ENCODE measurements around the gene TYMP. TPM values are rescaled to one million over a fixed set of nuclear protein-coding genes. Genes with fewer than 3 reads are reported as not detected.

TYMP gene
- total RNA-seq, 1 experiment from 2014 or later, result 12.3 TPM

DNA sequence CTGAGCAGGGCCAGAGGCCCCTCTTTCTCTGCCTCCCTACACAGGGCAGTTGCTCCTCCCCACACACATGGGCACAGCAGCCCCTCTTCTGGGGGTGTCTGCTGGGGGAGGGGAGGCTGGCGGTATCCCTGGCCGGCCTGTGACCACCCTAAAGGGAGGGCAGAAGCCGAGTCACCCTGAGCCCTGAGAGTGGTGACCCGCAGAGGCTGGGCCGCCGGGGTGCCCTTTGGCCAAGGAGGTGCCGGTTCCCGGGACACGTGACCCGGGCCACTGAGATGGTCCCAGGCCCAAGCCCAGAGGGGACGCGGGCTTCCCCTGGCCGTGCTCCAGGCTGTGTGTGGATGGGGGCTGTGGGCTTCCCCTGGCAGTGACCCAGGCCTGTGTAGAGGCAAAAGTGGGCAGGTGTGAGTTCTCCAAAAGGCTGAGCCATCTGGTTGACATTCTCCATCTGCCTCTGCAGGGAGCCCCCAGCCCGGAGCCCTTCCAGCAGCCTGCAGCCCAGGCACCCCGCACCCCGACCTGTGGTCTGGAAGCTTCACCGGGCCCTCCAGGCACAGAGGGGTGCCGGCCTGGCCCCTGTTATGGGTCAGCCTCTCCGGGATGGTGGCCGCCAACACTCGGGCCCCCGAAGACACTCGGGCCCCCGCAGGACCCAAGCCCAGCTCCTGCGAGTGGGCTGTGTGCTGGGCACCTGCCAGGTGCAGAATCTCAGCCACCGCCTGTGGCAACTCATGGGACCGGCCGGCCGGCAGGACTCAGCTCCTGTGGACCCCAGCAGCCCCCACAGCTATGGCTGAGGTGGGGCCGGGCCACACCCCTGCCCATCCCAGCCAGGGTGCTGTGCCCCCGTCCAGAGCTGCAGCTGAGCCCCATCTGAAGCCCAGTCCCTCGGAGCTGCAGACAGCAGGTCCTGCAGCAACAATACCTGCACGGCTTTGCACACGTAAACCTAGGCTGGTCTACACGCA is 47.4 kb downstream of the TYMP start:
- DNase-seq (no peak), ATAC-seq (no peak)
- Histone ChIP-seq H3K9me2 (replicated peaks; ENCODE audit: low read length) (no peaks in the 10 kb centered on the region), H3K4me2 (ENCODE audit: low read length) (peak overlapping the region; percentile 67), H3K9me3 (ENCODE audit: low read length) (no peaks in the 10 kb centered on the region), H3F3A (ENCODE audit: low read length, unreplicated experiment) (no peaks in the 10 kb centered on the region), H3K79me2 (ENCODE audit: low read length) (no peaks in the 10 kb centered on the region), H3K27me3 (ENCODE audit: low read length) (no peaks in the 10 kb centered on the region), H3K4me1 (ENCODE audit: insufficient read depth, low read length) (no peaks in the 10 kb centered on the region), H3K4me3 (ENCODE audit: low read length) (peak overlapping the region; percentile 59), H2AFZ (ENCODE audit: low read length) (peak overlapping the region; percentile 75; the same call in 1 of the 2 replicates), H4K20me1 (ENCODE audit: low read length) (no peaks in the 10 kb centered on the region), H3K27ac (ENCODE audit: low read length) (no peak overlapping the region), H3K9ac (ENCODE audit: low read length) (no peak overlapping the region), H3K36me3 (ENCODE audit: low read depth, low read length) (no peaks in the 10 kb centered on the region)
- POLR2A ChIA-PET (ENCODE audit: unreplicated experiment), result no interaction called here
- CTCF ChIA-PET, result no interaction called here
- no peak for TF ChIP-seq EZH2 (IDR thresholded peaks at IDR 0.05; ENCODE audit: low read length, unreplicated experiment)
- TF ChIP-seq, protein P1, sequence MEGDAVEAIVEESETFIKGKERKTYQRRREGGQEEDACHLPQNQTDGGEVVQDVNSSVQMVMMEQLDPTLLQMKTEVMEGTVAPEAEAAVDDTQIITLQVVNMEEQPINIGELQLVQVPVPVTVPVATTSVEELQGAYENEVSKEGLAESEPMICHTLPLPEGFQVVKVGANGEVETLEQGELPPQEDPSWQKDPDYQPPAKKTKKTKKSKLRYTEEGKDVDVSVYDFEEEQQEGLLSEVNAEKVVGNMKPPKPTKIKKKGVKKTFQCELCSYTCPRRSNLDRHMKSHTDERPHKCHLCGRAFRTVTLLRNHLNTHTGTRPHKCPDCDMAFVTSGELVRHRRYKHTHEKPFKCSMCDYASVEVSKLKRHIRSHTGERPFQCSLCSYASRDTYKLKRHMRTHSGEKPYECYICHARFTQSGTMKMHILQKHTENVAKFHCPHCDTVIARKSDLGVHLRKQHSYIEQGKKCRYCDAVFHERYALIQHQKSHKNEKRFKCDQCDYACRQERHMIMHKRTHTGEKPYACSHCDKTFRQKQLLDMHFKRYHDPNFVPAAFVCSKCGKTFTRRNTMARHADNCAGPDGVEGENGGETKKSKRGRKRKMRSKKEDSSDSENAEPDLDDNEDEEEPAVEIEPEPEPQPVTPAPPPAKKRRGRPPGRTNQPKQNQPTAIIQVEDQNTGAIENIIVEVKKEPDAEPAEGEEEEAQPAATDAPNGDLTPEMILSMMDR (conservative IDR thresholded peaks at IDR 0.05; ENCODE audit: low read depth, low read length), result no peak
- no peak for TF ChIP-seq EZH2phosphoT487 (IDR thresholded peaks at IDR 0.05; ENCODE audit: borderline replicate concordance, low read length)
- intact Hi-C loops (cut with micrococcal nuclease), result no loop called here
- BruUV-seq (replicated peaks), result no TSS peak

- Histone ChIP-seq H3K79me2 (ENCODE audit: low read length) (no peaks in the 10 kb centered on the region), H2AFZ (ENCODE audit: low read length) (peak within 1 kb of the TSS; percentile 75; the same call in 1 of the 2 replicates), H3K27ac (ENCODE audit: low read length) (no peak within 1 kb of the TSS), H3K4me3 (ENCODE audit: low read length) (peak within 1 kb of the TSS; percentile 59), H3K9me3 (ENCODE audit: low read length) (no peaks in the 10 kb centered on the region), H3K9me2 (replicated peaks; ENCODE audit: low read length) (no peaks in the 10 kb centered on the region), H3F3A (ENCODE audit: low read length, unreplicated experiment) (no peaks in the 10 kb centered on the region), H3K9ac (ENCODE audit: low read length) (no peak within 1 kb of the TSS), H3K36me3 (ENCODE audit: low read depth, low read length) (no peaks in the 10 kb centered on the region), H3K27me3 (ENCODE audit: low read length) (no peaks in the 10 kb centered on the region), H3K4me2 (ENCODE audit: low read length) (peak within 1 kb of the TSS; percentile 67), H3K4me1 (ENCODE audit: insufficient read depth, low read length) (no peaks in the 10 kb centered on the region), H4K20me1 (ENCODE audit: low read length) (no peaks in the 10 kb centered on the region)
- ChIA-PET CTCF (no interaction called here), POLR2A (ENCODE audit: unreplicated experiment) (interaction anchor here (0.6 kb wide), 1 partner anchor 92 kb away, joined by 4 read pairs; no protein-coding TSS in a partner anchor)
- TF ChIP-seq EZH2phosphoT487 (IDR thresholded peaks at IDR 0.05; ENCODE audit: borderline replicate concordance, low read length) (no peak), EZH2 (IDR thresholded peaks at IDR 0.05; ENCODE audit: low read length, unreplicated experiment) (no peak)
- TF ChIP-seq, protein P1 (conservative IDR thresholded peaks at IDR 0.05; ENCODE audit: low read depth, low read length), result no peak
- intact Hi-C loops (cut with micrococcal nuclease), result no loop called here
- no TSS peak for BruUV-seq (replicated peaks)
- DNase-seq, result no peak
- peak; percentile 54 for ATAC-seq
These were observed 48.2 kb downstream of the TYMP start, which contains the start of gene ADM2 for GRCh38 chr22:50481440-50482106. ADM2 (plus strand) TSS chr22:50481543; CDS start chr22:50481848, 305 bp downstream.
